Measurements from ENCODE around the gene ZFPL1.

The ZFPL1 gene

DNA sequence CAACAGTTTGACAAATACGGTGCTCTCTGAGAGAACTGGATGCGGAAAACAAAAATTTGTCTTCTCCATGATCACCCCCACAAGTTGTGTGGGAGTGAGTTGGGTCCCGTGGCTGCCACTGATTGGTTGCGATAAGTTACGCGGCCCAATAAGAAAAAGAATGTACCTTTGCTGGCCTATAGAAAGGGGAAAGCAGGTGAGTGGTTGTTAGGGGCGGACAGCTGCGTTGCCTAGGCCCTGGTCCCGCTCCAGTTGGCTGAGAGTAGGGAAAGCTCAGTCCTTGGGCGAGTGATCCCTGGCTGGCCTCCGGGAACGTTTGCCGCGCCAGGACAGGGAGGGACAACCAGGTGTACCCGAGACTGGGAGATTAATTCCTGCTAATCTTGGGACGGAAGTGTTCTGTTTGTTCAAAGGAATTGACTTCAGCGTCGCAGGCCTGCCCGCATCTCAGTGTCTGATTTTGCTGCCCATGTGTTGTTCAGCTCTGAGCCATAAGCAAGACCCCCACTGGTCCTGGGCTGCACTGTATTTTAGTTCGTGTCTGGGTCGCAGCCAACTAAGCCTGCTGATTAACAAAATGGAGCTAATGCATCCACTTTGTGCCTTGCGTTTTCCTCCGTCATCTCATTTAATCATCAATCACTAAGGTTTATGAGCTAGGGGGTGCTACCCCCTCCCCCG, 51.1 kb downstream of the ZFPL1 start:
- Mint-ChIP-seq H3K4me3 (peak overlapping the region; percentile 98 to 99), H3K36me3 (ENCODE audit: insufficient read depth) (peaks cover 55% of the 10 kb centered on the region), H3K4me1 (ENCODE audit: low read depth in 2 of 2) (peaks cover 32 to 37% of the 10 kb centered on the region in 2 donors), H3K27ac (peak overlapping the region; percentile 100), H3K27me3 (no peaks in the 10 kb centered on the region), H3K9me3 (no peaks in the 10 kb centered on the region)
- ATAC-seq (replicated peaks), result peak; percentile 86
- DNase-seq, result peak; percentile 75 to 81 (median 79)

DNA sequence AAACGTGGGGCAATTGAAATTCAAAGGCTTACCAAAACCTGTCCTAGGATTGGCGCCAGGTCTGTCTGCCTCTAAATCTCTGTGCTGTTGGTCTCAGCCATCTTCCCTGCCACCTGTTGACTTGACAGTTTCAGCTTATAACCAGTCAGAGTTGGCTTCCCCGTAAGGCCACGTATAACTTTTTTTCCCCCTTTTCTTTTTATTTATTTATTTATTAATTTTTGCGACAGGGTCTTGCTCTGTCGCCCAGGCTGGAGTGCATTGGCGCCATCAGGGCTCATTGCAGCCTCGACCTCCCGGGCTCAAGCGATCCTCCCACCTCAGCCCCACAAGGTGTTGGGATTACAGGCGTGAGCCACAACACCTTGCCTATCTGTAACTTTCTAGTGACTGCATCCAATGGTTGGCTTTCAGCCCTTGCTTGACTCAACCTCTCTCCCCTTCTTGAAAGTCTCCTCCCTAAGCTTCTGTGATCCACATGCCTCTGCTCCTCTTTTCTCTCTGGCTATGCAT, 51.7 kb downstream of the ZFPL1 start:
- Mint-ChIP-seq H3K27ac (peak overlapping the region; percentile 100), H3K27me3 (no peaks in the 10 kb centered on the region), H3K4me1 (ENCODE audit: low read depth in 2 of 2) (peaks cover 32 to 37% of the 10 kb centered on the region in 2 donors), H3K4me3 (peak overlapping the region; percentile 98 to 99), H3K9me3 (no peaks in the 10 kb centered on the region), H3K36me3 (ENCODE audit: insufficient read depth) (peaks cover 49% of the 10 kb centered on the region)
- ATAC-seq (replicated peaks), result no peak
- no peak for DNase-seq

DNA sequence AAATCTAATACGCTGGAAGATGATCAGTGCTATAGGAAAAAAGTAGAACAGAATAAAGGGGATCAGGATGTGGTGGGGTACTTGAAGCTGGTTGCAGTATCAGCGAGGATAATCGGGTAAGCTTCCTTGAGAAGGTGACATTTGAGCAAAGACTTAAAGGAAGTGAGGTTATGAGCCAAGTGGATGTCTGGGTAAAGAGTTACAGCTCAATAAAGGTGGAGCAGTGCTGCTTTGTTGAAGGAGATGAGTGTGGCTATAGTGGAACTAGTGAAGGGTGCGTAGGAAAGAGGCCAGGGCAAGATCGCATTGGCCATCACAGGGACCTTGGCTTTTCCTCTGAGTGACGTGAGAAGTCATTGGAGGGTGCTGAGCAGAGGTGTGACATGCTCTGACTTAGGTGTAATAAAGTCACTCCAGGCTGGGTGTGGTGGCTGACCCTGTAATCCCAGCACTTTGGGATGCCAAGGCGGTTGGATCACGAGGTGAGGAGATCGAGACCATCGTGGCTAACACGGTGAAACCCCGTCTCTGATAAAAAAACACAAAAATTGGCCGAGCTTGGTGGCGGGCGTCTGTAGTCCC, 52.6 kb downstream of the ZFPL1 start:
- ATAC-seq (replicated peaks), result no peak
- H3K9me3 Mint-ChIP-seq, result no peaks in the 10 kb centered on the region
- H3K4me1 Mint-ChIP-seq (ENCODE audit: low read depth in 2 of 2), result peaks cover 32% of the 10 kb centered on the region in 2 donors
- H3K27ac Mint-ChIP-seq, result peak overlapping the region; percentile 100
- DNase-seq, result no peak
- peaks cover 40% of the 10 kb centered on the region for H3K36me3 Mint-ChIP-seq (ENCODE audit: insufficient read depth)
- peaks cover 0 to 2% of the 10 kb centered on the region in 2 donors for H3K27me3 Mint-ChIP-seq
- H3K4me3 Mint-ChIP-seq, result peak overlapping the region in 1 of 2 donors; percentile 99

All from effector memory CD8-positive, alpha-beta T cell (primary cell).